DND-41 (cell line): Measurements from ENCODE around the gene PRDX6.

Experiments used
- ATAC-seq: fragments of 200-7000 bp; cut with Tn5 transposase; 3 replicates; pipeline ENCODE4 v1.9.1; 2021; ENCODE audit warnings: low read depth; ENCODE audit not compliant: insufficient read depth
- DNase-seq: peaks from one replicate; pipeline ENCODE4 v3.0.0-alpha.2; 2020
- H2AFZ ChIP-seq: 2 replicates; pipeline ENCODE4 v1.6.0; 2012; ENCODE audit warnings: low read depth, low read length
- H3K27ac ChIP-seq: 2 replicates; pipeline ENCODE4 v1.5.1; 2012; ENCODE audit warnings: low read length, inconsistent platforms
- H3K27me3 ChIP-seq: fragments of 200-600 bp; sonication (generic); 2 replicates; pipeline ENCODE4 v1.6.0; 2012; ENCODE audit warnings: low read length, mild to moderate bottlenecking, inconsistent platforms; ENCODE audit not compliant: insufficient read depth, poor library complexity
- H3K36me3 ChIP-seq: 2 replicates; pipeline ENCODE4 v1.5.1; 2012; ENCODE audit warnings: low read length, inconsistent platforms; ENCODE audit not compliant: insufficient read depth
- H3K4me1 ChIP-seq: 2 replicates; pipeline ENCODE4 v1.5.1; 2012; ENCODE audit warnings: mild to moderate bottlenecking, low read length; ENCODE audit not compliant: insufficient read depth
- H3K4me2 ChIP-seq: 2 replicates; pipeline ENCODE4 v1.6.0; 2012; ENCODE audit warnings: mild to moderate bottlenecking, moderate library complexity, low read length, inconsistent platforms; ENCODE audit not compliant: insufficient read depth
- H3K4me3 ChIP-seq, 2 experiments: fragments of 200-600 bp in 1 of 2; shearing (Covaris generic) in 1 of 2; 2 replicates each; pipeline ENCODE4 v1.5.1; 2012 to 2016; ENCODE audit warnings: inconsistent platforms in 2 of 2, low read length in 2 of 2, mild to moderate bottlenecking in 2 of 2, low read depth in 1 of 2, moderate library complexity in 1 of 2
- H3K79me2 ChIP-seq: 2 replicates; pipeline ENCODE4 v1.6.0; 2012; ENCODE audit warnings: low read length, inconsistent platforms; ENCODE audit not compliant: insufficient read depth
- H3K9ac ChIP-seq: 2 replicates; pipeline ENCODE4 v1.6.0; 2012; ENCODE audit warnings: low read depth, mild to moderate bottlenecking, inconsistent platforms, low read length, moderate library complexity
- H3K9me3 ChIP-seq: 2 replicates; pipeline ENCODE4 v1.5.1; 2012; ENCODE audit warnings: low read length, moderate library complexity, mild to moderate bottlenecking, inconsistent platforms; ENCODE audit not compliant: insufficient read depth, severe bottlenecking
- H4K20me1 ChIP-seq: 2 replicates; pipeline ENCODE4 v1.6.0; 2012; ENCODE audit warnings: low read length; ENCODE audit not compliant: insufficient read depth
- CTCF ChIP-seq: IDR thresholded peaks from 2 replicates; pipeline ENCODE4 v1.5.1; 2012; ENCODE audit warnings: borderline replicate concordance, low read length, moderate library complexity, mild to moderate bottlenecking; ENCODE audit not compliant: poor library complexity, severe bottlenecking; ENCODE audit errors: extremely low read depth
- EZH2 ChIP-seq: IDR thresholded peaks from 3 replicates; pipeline ENCODE4 v1.6.1; 2012; ENCODE audit warnings: borderline replicate concordance, low read depth, mild to moderate bottlenecking, moderate library complexity, low read length, inconsistent platforms; ENCODE audit not compliant: severe bottlenecking

The PRDX6 gene

DNA sequence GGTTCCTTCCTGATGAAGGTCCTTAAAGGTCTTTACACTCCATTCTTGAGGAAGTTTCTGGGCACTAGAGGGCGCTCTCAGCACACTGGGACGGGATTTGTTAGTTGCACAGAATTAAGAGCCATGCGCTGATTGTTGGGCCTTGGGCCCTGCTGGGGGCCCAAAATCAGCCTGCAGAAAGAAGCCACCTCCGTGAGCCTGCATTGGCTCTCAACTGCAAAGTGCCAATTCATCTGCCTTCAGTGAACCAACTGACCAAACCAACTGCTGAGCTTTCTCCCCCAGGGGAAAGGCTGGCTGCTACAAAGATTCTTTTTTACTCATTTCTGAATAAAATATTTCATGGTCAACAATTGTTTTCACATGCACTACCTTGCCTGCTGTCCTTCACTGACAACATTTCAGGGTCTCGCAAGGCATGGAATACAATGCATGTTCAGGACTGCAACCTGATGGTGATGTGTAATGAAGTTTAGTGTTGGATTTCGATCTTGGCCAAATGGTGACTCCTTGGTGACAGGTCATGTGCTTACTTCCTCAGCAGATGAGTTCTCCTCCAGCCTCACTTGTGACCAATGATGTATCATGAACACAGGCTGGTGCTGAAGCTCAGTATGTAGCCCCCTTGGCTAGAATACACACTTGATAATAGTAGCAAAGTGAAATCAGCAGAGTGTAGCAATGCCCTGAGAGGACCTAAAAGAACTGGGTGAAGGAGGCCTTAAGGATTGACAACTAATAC is 45.7 kb upstream of the PRDX6 start:
- no peaks in the 10 kb centered on the region for H3K27me3 ChIP-seq
- no peaks in the 10 kb centered on the region for H3K36me3 ChIP-seq
- H3K9me3 ChIP-seq: no peaks in the 10 kb centered on the region
- no peak overlapping the region for H3K4me2 ChIP-seq
- peak; percentile 89 for TF ChIP-seq CTCF
- no peak for TF ChIP-seq EZH2
- H3K79me2 ChIP-seq: no peaks in the 10 kb centered on the region
- DNase-seq (peak; percentile 88), ATAC-seq (peak; percentile 97)
- H4K20me1 ChIP-seq: no peaks in the 10 kb centered on the region
- H3K4me1 ChIP-seq: no peaks in the 10 kb centered on the region
- H3K4me3 ChIP-seq: no peak overlapping the region
- H2AFZ ChIP-seq: no peak overlapping the region
- no peak overlapping the region for H3K27ac ChIP-seq
- H3K9ac ChIP-seq: no peak overlapping the region

GRCh38 chr1:173432331-173432730 is 44.8 kb upstream of the PRDX6 start:
- no peak for ATAC-seq
- Histone ChIP-seq H3K79me2 (no peaks in the 10 kb centered on the region), H3K9me3 (no peaks in the 10 kb centered on the region), H3K9ac (no peak overlapping the region), H3K36me3 (no peaks in the 10 kb centered on the region), H3K27me3 (no peaks in the 10 kb centered on the region), H3K27ac (no peak overlapping the region), H4K20me1 (no peaks in the 10 kb centered on the region), H3K4me2 (no peak overlapping the region), H3K4me3 (no peak overlapping the region), H2AFZ (no peak overlapping the region), H3K4me1 (no peaks in the 10 kb centered on the region)
- DNase-seq: no peak
- TF ChIP-seq CTCF: no peak
- TF ChIP-seq EZH2: no peak

DNA sequence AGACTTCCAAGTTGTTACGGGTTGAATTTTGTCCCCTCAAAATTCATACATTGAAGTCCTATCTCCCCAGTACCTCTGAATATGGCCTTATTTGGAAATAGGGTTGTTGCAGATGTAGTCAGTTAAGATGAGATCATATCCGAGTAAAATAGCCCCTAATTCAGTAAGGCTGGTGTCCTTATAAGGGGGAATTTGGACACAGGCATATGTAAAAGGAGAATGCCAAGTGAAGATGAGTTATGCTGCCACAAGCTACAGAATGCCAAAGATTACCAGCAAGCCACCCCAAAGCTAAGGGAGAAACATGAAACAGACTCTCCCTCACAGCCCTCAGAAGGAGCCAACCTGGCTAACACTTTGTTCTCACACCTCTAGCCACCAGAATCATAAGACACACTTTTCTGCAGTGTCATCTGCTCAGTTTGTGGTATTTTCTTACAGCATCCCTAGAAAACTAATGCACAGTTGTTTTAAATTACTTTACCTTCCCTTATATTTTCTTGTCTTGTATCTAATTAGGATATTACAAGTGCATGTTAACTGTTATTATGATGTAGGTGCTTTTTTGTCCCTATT is 43.3 kb upstream of the PRDX6 start:
- ATAC-seq: no peak

More for the DNA sequence above, 43.3 kb upstream of the PRDX6 start:
- Histone ChIP-seq H3K4me3 (no peak overlapping the region), H3K36me3 (no peaks in the 10 kb centered on the region), H3K9me3 (no peaks in the 10 kb centered on the region), H3K4me1 (no peaks in the 10 kb centered on the region), H3K4me2 (no peak overlapping the region), H4K20me1 (no peaks in the 10 kb centered on the region), H3K27me3 (no peaks in the 10 kb centered on the region), H3K9ac (no peak overlapping the region), H3K79me2 (no peaks in the 10 kb centered on the region), H2AFZ (no peak overlapping the region), H3K27ac (no peak overlapping the region)
- DNase-seq: no peak
- TF ChIP-seq CTCF (no peak), EZH2 (no peak)
